Putamen (tissue), 1 donor: ENCODE measurements around the gene ANKH.
"Not testable (repeated sequence)": the region's sequence is repeated elsewhere in the genome, so short reads cannot be mapped to it uniquely, and the experiment has no call there.

Source experiments
- DNase-seq: peaks from one replicate; pipeline ENCODE4 v3.0.0-alpha.2; 2016; ENCODE audit warnings: low spot score

The ANKH gene

DNA sequence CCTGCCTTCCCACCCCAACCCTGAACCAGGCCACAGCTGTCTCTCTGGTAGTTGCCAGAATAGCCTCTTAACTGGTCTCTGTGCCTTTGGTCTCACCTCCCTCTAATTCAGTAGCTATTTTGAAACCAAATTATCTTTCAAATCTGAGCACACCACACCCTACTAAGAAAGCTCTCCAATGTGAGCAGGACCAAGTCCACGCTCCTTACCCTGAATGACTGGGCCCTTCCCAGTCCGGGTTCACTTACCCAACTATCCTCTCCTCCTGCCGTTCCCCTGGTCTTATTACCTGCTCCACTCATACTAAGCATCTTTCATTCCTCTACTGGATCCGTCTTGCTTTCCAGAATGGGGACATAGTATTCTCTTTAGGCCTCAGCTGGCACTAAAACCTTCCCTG is 16.8 kb downstream of the ANKH start:
- no peak for DNase-seq

DNA sequence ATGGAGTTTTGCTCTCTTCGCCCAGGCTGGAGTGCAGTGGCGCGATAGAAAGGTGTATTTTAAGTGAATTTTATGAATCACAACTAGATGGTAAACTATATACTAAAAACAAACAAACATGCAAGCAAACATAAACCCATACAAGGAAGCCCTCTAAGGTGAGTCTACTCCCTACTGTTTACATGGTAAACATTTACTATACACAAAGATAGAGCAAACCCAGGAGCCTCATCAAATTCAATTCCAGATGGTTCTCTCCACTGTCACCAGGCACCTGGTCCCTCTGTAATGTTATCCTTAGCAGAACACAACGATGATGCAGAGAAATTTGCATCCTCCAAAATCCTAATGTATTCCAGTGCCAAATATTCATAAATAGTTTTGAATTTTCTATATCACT is 17.9 kb downstream of the ANKH start:
- no peak for DNase-seq

DNA sequence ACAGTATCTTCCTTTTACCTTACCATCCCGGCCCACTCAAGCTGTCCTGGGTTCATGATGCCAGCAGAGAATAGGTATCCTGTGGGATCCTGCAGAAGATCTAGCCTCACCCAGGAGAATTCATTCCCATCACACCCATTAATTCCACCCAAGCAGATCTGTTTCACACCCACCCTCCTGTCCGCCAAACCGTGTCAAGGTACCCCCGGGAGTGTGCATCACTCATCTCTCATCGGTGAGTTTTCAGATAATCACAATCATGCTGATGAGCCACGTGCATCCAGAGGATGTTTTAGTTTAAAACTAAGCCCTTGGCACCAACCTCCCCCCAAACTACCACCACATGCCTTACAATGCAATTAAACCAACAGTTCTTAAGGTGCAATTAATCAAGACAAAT is 18.8 kb downstream of the ANKH start:
- no peak for DNase-seq

DNA sequence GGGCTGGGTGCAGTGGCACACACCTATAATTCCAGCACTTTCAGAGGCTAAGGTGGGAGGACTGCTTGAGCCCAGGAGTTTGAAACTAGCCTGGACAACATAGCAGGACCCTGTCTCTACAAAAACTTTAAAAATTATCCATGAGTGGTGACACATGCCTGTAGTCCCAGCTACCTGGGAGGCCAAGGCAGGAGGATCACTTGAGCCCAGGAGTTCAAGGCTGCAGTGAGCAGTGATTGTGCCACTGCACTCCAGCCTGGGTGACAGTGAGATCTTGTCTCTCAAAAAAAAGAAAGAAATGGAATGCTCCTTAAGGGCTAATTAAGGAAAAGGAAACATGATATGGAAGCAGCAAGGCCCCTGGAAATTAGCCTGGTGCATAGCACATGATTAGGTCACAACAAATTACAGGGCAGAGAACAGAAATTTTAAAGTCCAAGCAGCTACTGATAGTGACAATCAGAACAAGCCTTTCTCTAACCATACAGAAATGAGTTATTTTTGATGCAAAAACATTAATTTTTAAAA is 19.5 kb downstream of the ANKH start:
- DNase-seq, result no peak

DNA sequence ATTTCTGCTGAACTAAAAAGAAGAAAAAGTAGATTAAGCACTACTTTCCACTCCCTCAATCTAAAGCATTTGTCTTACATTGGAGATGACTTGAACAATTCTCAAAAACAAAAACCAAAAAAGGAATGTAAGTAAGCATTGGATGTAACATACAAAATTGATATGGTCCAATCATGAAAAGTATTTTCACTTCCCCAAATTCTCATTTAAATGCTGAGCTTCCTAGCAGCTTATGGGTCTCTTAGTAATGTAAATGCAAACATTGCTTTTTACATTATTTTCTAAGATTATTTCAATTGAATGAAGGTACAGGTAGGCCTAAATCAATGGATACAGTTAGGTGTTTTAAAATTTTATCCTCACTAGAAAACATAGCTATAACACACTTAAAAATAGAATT is 20.0 kb downstream of the ANKH start:
- no peak for DNase-seq

DNA sequence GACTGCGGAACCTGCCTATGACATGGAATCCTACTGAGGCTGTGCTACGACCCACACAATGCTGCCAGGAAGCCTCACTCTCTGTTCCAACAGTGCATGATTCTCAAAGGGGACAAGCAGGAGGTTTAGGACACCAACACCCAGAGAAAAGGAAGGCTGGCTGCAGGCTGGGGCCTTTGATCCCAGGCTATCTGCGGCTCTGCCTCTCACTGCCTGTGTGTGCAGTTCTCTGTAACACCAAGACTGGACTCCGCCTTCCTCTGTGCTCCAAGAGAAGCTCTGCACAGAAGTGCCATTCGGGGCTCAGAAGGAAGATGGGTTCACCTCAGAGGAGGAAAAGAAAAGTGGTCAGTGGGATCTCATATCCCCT is 20.5 kb downstream of the ANKH start:
- DNase-seq, result no peak

DNA sequence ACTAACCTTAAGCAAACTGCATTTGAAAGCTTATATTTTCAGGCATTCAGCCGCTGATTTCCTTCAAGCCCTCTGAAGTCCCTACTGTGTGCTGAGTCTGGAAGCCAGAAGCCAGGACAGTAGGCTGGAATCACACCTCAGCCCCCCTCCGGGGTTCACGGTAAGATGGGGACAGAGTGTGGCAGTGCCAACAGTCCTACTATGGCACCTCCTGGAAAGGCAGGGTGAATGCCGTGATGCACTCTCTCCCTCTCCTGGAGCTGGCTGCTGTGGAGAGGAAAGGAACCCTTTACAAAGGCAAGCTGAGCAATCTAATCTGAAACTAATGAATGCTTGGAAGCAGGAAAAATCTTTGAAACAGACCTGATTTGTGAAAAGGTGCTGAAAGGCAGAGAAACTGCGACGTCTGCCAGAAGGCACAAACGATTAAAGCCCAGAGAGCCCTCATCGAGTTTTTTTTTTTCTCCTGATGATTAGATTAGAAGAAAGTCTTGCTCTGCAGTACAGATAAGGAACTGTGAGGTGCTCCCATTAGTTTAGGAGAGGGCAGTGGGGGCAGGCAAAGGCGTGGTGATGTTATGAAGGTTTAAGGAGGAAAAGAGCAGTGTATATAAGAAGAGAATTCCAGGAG is 21.0 kb downstream of the ANKH start:
- no peak for DNase-seq

DNA sequence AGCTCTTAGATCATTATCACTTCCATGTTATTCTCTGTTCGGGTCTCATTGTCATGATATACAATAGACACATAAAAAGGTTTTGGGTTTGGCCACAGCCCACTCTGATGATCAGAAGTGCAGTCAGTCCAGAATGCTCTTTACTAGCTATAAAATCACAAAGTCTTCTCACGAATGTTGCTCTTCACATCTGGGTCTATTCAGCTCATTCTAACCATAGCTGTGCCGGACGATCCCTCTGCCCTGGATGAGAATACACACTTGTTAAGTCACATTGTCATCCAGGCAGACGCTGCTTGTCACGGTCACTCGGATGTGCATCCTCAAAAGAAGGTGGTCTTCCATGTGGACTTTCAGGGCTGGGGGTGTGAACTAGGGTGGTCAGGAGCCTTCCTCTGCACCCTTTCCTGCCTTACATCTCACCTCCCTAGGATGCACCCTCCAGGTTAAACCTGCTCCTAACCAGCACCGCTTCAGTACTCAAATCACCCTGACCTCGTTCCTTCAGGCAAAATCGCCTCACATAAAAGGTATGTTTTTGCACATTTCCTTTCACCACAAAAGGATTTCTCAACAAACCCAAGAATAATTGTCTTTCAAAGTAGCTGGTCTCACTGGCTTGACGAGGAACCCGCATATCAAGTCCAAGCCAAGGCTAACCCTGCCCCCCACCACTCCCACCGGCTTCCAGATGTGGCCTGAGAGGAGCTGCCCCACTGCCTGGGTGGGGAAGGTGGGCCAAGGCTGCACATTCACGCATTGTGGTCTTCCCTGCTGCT is 21.9 kb downstream of the ANKH start:
- no peak for DNase-seq

DNA sequence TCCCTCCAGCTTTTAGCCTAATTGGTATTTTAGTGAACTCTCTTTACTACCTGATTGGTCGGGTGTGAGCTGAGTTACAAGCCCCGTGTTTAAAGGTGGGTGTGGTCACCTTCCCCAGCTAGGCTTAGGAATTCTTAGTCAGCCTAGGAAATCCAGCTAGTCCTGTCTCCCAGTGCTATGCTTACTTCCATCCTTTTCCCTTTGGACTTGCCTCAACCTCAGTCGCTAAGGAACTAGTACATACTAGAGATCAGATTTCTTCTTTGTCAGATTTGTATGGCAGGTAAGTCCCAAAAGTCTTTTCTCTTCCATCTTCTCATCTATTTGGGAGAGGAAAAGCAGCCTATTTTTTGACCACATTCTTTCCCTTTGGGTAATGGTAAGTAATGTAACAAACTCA is 22.6 kb downstream of the ANKH start:
- not testable (repeated sequence) for DNase-seq

DNA sequence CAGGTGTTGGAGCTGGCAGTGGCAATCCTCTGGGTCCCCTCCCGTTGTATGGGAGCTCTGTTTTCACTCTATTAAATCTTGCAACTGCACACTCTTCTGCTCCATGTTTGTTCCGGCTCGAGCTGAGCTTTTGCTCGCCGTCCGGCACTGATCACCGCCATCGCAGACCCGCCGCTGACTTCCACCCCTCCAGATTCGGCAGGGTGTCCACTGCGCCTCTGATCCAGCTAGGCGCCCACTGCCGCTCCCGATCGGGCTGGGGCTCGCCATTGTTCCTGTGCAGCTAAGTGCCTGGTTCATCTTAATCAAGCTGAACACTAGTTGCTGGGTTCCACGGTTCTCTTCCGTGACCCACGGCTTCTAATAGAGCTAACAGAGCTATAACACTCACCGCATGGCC is 23.2 kb downstream of the ANKH start:
- no peak for DNase-seq

DNA sequence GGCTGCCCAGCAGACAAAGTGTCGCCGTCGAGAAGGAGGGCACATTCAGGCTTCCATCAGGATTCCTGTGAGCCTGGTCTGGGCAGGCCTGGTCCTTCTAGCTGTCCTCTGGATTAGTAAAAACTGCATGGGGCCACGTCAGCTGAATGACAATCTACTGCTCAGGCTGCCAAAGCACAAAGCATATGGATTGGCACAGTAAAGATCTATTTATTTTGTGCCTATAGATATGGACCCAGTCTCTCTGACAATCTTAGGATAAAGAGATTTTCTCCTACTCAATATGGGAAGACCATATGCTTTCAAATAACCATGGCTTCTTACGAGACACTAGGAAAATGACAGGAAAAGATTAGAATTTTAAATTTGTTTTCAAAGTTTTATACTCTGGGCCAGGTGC is 24.1 kb downstream of the ANKH start:
- no peak for DNase-seq

DNA sequence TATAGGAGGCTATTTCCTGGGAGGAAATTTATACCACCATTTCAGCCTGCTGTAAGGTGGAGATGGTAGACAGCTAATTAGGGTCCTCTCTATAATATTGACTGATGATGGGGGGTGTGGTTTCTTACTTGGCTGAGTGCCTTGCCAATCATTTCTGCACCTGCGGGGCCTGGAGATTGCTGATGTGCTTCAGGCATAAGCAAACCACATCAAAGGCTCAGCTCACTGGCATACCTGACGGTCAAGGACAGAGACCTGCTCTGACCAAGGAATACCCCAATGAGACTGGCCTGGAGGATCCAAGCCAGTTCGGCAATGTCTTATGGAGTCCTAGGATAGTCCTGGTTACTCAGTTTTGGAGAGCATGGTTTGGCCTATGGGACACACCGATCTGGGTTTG is 29.5 kb downstream of the ANKH start:
- DNase-seq, result no peak

DNA sequence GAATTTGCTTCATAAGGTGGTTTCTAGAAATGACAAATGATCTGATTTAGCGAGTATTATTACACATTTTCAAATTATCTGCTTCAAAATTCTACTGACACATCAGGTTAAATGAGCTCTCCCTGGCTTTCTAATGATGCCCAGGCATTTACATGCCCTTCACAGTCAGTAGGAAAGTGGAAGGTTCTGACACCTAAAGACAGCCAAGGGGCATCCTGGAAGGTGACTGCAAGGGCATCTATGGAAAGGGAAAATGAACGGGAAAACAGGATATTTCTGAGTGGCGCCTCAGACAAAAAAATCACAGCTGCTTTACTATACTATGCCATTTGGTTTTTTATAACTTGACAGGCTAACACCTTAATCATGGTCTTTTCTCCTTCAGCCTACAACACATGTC is 31.0 kb downstream of the ANKH start:
- no peak for DNase-seq

DNA sequence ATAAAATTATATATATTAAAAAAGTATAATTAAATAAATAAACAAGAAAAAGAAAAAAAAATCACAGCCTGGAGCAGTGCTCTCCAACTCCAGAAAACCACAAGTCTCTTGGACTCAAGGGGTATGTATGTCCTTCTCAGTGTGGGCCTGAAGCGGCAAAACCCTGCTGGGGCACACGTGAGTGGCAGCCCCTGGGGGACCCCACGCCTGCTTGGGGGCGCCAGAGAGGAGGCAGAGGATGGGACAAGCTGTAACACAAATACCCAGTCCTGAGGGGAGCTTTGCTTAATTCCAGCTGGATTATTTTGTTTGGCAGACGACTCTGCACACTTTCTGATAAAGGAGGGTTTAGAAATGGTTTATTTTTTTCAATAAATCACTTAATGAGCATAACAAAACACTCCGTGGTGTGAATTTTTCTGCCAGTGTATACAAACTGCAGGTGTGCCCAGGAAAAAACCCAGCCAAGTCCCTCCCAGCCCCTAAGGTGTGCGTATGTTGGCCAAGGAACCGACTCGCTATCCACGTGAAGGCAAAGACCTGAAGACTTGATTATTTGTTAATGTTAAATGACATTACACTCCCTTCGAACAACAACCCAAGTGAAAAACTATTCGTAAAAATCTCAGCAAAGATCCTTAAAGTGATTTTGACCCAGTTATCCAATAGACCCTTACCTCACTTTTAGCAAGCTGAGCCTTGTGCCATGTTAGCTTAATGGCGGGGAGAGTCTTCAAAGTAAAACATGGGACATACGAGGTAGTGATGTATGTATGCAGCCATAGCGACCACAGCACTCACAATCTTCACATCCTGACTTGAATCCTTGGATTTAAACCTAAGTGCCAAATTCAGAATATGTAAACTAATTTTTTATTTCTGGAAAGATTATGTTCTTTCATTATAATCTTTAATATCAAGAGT is 32.9 kb downstream of the ANKH start:
- no peak for DNase-seq

DNA sequence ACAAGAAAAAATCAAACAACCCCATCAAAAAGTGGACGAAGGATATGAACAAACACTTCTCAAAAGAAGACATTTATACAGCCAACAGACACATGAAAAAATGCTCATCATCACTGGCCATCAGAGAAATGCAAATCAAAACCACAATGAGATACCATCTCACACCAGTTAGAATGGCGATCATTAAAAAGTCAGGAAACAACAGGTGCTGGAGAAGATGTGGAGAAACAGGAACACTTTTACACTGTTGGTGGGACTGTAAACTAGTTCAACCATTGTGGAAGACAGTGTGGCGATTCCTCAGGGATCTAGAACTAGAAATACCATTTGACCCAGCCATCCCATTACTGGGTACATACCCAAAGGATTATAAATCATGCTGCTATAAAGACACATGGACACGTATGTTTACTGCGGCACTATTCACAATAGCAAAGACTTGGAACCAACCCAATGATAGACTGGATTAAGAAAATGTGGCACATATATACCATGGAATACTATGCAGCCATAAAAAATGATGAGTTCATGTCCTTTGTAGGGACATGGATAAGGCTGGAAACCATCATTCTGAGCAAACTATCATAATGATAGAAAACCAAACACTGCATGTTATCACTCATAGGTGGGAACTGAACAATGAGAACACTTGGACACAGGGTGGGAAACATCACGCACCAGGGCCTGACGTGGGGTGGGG is 34.0 kb downstream of the ANKH start:
- not testable (repeated sequence) for DNase-seq

DNA sequence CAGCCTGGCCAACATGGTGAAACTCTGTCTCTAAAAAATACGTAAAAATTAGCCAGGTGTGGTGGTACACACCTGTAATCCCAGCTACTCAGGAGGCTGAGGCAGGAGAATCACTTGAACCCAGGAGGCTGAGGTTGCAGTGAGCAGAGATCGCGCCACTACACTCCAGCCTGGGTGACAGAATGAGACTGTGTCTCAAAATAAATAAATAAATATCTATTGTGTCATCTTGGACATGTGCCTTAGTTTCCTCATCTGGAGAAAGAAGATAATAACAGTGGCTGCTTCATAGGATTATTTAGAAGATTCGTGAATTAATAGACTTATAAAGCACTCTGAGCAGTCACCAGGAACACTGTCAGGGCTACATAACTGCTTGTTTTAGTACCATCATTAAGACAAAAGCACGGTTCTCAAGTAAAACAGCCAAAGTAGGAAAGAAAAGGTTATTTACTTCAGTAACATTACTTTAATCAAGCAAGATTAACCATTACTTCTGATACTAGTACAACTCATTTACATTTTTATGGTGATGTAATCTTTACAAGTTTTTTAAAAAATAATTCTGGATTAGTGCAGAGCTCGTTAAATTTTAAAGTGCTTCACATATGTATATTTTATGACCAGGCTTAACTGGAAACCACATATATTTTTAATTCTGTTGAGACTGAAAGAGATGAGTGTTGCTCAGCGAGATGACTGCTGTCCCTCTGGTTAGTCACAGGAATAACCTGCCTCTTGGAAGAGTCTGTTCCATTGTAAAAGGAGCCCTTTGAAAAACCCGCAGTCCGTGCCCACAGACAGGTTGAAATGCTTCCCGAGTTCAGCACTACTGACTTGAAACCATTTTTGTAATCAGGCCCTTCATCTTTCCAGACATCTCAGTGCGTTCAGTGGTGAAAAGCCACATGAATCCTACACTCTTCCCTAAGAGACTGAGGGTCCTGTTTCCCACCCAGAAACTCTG is 36.7 kb downstream of the ANKH start:
- DNase-seq, result no peak

DNA sequence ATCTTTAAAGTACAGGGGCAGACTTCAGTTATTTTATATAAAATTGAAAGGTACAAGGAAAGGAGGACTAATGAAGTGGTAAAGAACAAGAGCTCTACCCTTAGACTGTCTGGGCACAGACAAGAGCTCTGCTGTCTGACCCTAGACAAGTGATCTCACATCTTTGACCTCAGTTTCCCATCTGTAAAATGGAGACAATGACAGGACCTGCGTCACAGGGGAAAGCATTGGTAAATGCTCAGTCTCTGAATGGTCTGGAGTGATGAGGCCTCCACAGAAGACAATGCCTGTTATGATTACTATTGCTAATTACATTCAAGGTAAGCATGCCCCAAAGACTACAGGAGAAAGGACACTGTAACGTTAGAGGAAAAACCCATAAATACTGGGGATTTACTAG is 37.5 kb downstream of the ANKH start:
- no peak for DNase-seq

DNA sequence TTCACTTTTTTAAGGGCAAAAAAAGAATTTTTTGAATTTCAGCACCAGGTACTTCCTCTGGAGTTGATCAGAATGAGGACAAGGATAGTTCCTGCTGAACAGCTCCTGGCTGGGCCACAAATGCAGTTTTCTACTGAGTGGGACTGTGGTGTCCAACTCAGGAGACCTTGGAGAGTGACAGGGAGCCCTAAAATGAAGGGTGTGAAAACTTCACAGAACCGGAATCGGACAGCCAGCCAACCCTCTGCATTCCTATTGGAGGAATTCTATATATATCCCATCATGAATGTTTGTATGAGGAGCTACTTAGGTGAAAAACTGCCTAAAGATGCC is 40.6 kb downstream of the ANKH start:
- no peak for DNase-seq

DNA sequence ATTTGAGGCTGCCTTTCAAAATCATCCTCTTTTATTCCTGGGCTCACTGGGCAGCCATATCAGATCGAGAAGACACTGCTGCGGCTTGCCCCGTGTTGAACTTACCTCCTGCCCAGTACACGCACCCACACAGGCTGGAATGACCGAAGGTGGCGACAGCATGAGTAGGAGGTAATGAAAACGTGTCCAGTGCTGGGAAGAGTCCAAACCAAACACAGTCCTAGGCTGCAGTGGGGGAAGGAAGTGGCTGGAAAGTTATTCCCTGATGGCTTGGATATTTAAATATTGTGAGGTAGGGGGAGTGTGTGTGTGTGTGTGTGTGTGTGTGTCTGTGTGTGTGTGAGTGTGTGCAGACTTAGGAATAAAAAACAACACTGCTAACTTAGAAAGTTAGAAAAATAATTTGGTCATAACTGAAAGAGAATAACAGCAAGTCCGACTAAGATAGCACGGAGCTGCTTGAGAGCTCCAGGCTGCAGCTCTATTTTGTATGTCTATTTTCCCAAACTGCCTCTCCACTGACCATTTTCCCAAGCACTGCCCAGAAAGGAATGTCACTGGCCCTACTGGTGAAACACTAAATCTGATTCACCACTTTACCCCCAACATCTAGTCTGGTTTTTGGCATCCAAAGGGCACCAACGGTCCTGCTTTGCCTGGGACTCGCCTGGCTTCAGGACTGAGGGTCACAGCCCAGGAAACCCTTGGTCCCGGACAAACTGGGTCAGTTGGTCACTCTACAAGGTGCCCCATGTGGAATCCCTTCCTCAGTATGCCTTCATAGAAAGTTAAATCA is 41.2 kb downstream of the ANKH start:
- no peak for DNase-seq

DNA sequence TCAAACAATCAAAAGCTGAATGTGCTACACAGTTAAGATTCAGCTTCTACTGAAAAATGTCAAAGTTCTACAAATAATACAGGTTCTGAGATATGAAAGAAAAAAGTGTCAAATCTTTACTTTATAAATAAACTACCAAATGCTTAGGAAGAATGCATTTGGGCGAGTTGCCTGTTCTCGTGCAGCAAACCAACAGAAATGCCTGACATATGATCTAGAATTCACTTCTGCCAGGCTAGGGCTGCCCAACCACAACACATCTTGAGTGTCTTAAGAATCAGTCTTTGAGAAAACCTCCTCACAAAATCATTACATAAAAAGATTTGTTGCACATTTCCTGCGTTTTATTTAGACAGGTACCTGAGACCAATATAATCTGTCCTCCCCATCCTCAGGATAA is 42.2 kb downstream of the ANKH start:
- no peak for DNase-seq
